HepG2 (cell line): Measurements from ENCODE around the gene ZBTB48. TPM values are rescaled to one million over a fixed set of nuclear protein-coding genes. Genes with fewer than 3 reads are reported as not detected.
A peak's percentile ranks its signal among the peaks of the same experiment; 100 is the strongest.

Experiments
- AHR ChIP-seq: IDR thresholded peaks from 2 replicates; pipeline ENCODE4 v1.6.1; 2018; ENCODE audit warnings: missing genetic modification reagents, missing compliant biosample characterization
- ATRX ChIP-seq: sonication (generic); formaldehyde crosslinking; IDR thresholded peaks from 2 replicates; pipeline ENCODE4 v1.4.0; 2020; ENCODE audit warnings: missing genetic modification reagents, borderline replicate concordance
- BCL6 ChIP-seq: IDR thresholded peaks from 2 replicates; pipeline ENCODE4 v1.6.1; 2016; ENCODE audit warnings: missing genetic modification reagents, missing compliant biosample characterization
- DDIT3 ChIP-seq: sonication (generic); formaldehyde crosslinking; IDR thresholded peaks from 2 replicates; pipeline ENCODE4 v1.4.0; 2020; ENCODE audit warnings: mild to moderate bottlenecking, missing genetic modification reagents
- ELF3 ChIP-seq: IDR thresholded peaks from 2 replicates; pipeline ENCODE4 v1.6.1; 2016; ENCODE audit warnings: missing genetic modification reagents, missing compliant biosample characterization
- KDM2A ChIP-seq: sonication (generic); formaldehyde crosslinking; IDR thresholded peaks from 2 replicates; pipeline ENCODE4 v1.4.0; 2020; ENCODE audit warnings: low read depth, missing genetic modification reagents, borderline replicate concordance
- PHF8 ChIP-seq: sonication (generic); formaldehyde crosslinking; IDR thresholded peaks from 2 replicates; pipeline ENCODE4 v1.5.0; 2020; ENCODE audit warnings: missing genetic modification reagents
- POLR2A ChIP-seq, 2 experiments: IDR thresholded peaks; 2 replicates each; pipeline ENCODE4 v1.6.1; 2011; ENCODE audit warnings: low read depth in 2 of 2, low read length in 2 of 2, mild to moderate bottlenecking in 1 of 2, moderate library complexity in 1 of 2; ENCODE audit not compliant: insufficient read depth in 1 of 2
- RBAK ChIP-seq: sonication (generic); formaldehyde crosslinking; IDR thresholded peaks from 2 replicates; pipeline ENCODE4 v1.5.1; 2020; ENCODE audit warnings: mild to moderate bottlenecking, missing genetic modification reagents
- RCOR2 ChIP-seq: IDR thresholded peaks from 2 replicates; pipeline ENCODE4 v1.6.1; 2016; ENCODE audit warnings: missing biosample characterization, missing genetic modification reagents
- SKI ChIP-seq: fragments of 450-650 bp; IDR thresholded peaks from one replicate; pipeline ENCODE4 v1.6.1; 2018; ENCODE audit warnings: mild to moderate bottlenecking; ENCODE audit not compliant: partially characterized antibody
- SMAD3 ChIP-seq: sonication (generic); formaldehyde crosslinking; IDR thresholded peaks from 2 replicates; pipeline ENCODE4 v1.4.0; 2020; ENCODE audit warnings: missing genetic modification reagents
- SNAPC4 ChIP-seq: sonication (generic); formaldehyde crosslinking; IDR thresholded peaks from 2 replicates; pipeline ENCODE4 v1.4.0; 2020; ENCODE audit warnings: mild to moderate bottlenecking, missing genetic modification reagents
- SOX13 ChIP-seq, 3 experiments: fragments of 450-650 bp in 1 of 3; sonication (generic) in 1 of 3; formaldehyde crosslinking in 1 of 3; IDR thresholded peaks in 2 of 3; conservative IDR thresholded peaks in 1 of 3; 2 replicates each; pipeline versions ENCODE4 v1.5.0 to v1.6.1; 2016 to 2020; ENCODE audit warnings: antibody characterized with exemption in 1 of 3, mild to moderate bottlenecking in 1 of 3, missing compliant biosample characterization in 1 of 3, missing genetic modification reagents in 1 of 3, moderate library complexity in 1 of 3
- SP5 ChIP-seq: IDR thresholded peaks from 2 replicates; pipeline ENCODE4 v1.6.1; 2016; ENCODE audit warnings: low read depth, borderline replicate concordance
- ZBTB2 ChIP-seq: sonication (generic); formaldehyde crosslinking; IDR thresholded peaks from 2 replicates; pipeline ENCODE4 v1.8.0; 2022; ENCODE audit warnings: low read depth, missing genetic modification reagents
- ZBTB21 ChIP-seq: sonication (generic); formaldehyde crosslinking; IDR thresholded peaks from 2 replicates; pipeline ENCODE4 v1.4.0; 2020; ENCODE audit warnings: missing genetic modification reagents
- ZBTB38 ChIP-seq: sonication (generic); formaldehyde crosslinking; IDR thresholded peaks from 2 replicates; pipeline ENCODE4 v1.5.1; 2020; ENCODE audit warnings: mild to moderate bottlenecking, missing genetic modification reagents
- ZFP1 ChIP-seq: IDR thresholded peaks from 2 replicates; pipeline ENCODE4 v1.6.1; 2016
- ZNF225 ChIP-seq: sonication (generic); formaldehyde crosslinking; IDR thresholded peaks from 2 replicates; pipeline ENCODE4 v1.4.0; 2020; ENCODE audit warnings: mild to moderate bottlenecking, missing genetic modification reagents
- ZNF331 ChIP-seq: sonication (generic); formaldehyde crosslinking; IDR thresholded peaks from 2 replicates; pipeline ENCODE4 v1.4.0; 2020; ENCODE audit warnings: missing genetic modification reagents
- ZNF562 ChIP-seq: sonication (generic); formaldehyde crosslinking; IDR thresholded peaks from 2 replicates; pipeline ENCODE4 v1.8.0; 2022; ENCODE audit warnings: missing genetic modification reagents, borderline replicate concordance
- ZNF598 ChIP-seq: sonication (generic); formaldehyde crosslinking; IDR thresholded peaks from 2 replicates; pipeline ENCODE4 v1.5.1; 2020; ENCODE audit warnings: mild to moderate bottlenecking, missing genetic modification reagents, borderline replicate concordance
- ZNF724P ChIP-seq: sonication (generic); formaldehyde crosslinking; IDR thresholded peaks from 2 replicates; pipeline ENCODE4 v1.8.0; 2022; ENCODE audit warnings: missing genetic modification reagents, borderline replicate concordance
- polyA plus RNA-seq, 8 experiments: library from polyadenylated mRNA; depleted of rRNA in 3 of 8; stranded (reverse) in 7 of 8; unstranded in 1 of 8; fragments of >200 nt; fragmentation: Illumina TruSeq in 4 of 8; extraction: Trizol in 4 of 8; gene quantifications; 2 replicates each; pipeline versions ENCODE4 v1.2.1 to v1.2.3, GENCODE V29; 2011 to 2016; ENCODE audit warnings: low read depth in 4 of 8, missing spikeins in 1 of 8, mixed read lengths in 1 of 8; ENCODE audit not compliant: insufficient read depth in 1 of 8
- total RNA-seq, 5 experiments: library from RNA; depleted of rRNA; stranded (reverse); fragments of >200 nt; fragmentation: Illumina TruSeq; extraction: Trizol; gene quantifications; 2 replicates each; pipeline ENCODE4 v1.2.3, GENCODE V29; 2016; ENCODE audit warnings: low read depth in 1 of 5

Gene ZBTB48
- total and polyA plus RNA-seq, 2 of the 13 experiments (the other 11 are each of a cell fraction or from before 2014, with no cell fraction given): 13.0 to 17.1 TPM

GRCh38 chr1:6603238-6603914 is 23.6 kb downstream of the ZBTB48 start (continued):
- no peak for TF ChIP-seq ZNF225 (CRISPR knock-in tag)
- TF ChIP-seq AHR: no peak
- TF ChIP-seq ZBTB38 (CRISPR knock-in tag): no peak
- peak; percentile 5; the same call in 1 of the 2 replicates for TF ChIP-seq ZNF331 (CRISPR knock-in tag)
- TF ChIP-seq SKI: no peak
- peak; percentile 71; the same call in 1 of the 2 replicates for TF ChIP-seq ZBTB21
- TF ChIP-seq ATRX (CRISPR knock-in tag): no peak
- TF ChIP-seq ZNF562 (CRISPR knock-in tag): no peak
- TF ChIP-seq SP5: no peak
- no peak for TF ChIP-seq ELF3 (CRISPR knock-in tag)
- TF ChIP-seq DDIT3 (CRISPR knock-in tag): no peak
- no peak for TF ChIP-seq SOX13 (IDR thresholded peaks at IDR 0.05)
- TF ChIP-seq SOX13 (CRISPR knock-in tag; conservative IDR thresholded peaks at IDR 0.05 in 1 of 2, IDR thresholded peaks at IDR 0.05 in 1 of 2): 0 out of 4 replicates have a peak, but pooled peaks have one; percentile 27 to 35
- TF ChIP-seq BCL6: peak; percentile 41; the same call in 1 of the 2 replicates
- no peak for TF ChIP-seq SNAPC4 (CRISPR knock-in tag)
- TF ChIP-seq KDM2A (CRISPR knock-in tag): no peak
- TF ChIP-seq RBAK (CRISPR knock-in tag): no peak
- TF ChIP-seq RCOR2 (CRISPR knock-in tag): no peak
- TF ChIP-seq PHF8 (CRISPR knock-in tag): 0 out of 2 replicates have a peak, but pooled peaks have one; percentile 13
- TF ChIP-seq ZFP1 (CRISPR knock-in tag): no peak
- TF ChIP-seq ZBTB2: peak; percentile 45; the same call in 1 of the 2 replicates
- TF ChIP-seq SMAD3 (CRISPR knock-in tag): 0 out of 2 replicates have a peak, but pooled peaks have one; percentile 36
- peak in 1 of 2 experiments; percentile 73; a peak in 2 of 4 replicates for TF ChIP-seq POLR2A (IDR thresholded peaks at IDR 0.05; ENCODE audit: insufficient read depth in 1 of 2, low read depth in 2 of 2, low read length in 2 of 2)
- TF ChIP-seq ZNF724P (CRISPR knock-in tag): no peak; the same call in 1 of the 2 replicates
- TF ChIP-seq ZNF598 (CRISPR knock-in tag): no peak
